Fibroblast of pulmonary artery (primary cell): Measurements from ENCODE around the gene GPX2.

ENCODE experiments used
- DNase-seq: peaks from one replicate; pipeline ENCODE4 v3.0.0-alpha.2; 2010; ENCODE audit warnings: low read depth
- H3K4me3 ChIP-seq: replicated peaks from 2 replicates; pipeline ENCODE4 v1.5.1; 2011; ENCODE audit warnings: low read depth, mild to moderate bottlenecking, control low read depth, low read length, moderate library complexity
- TF ChIP-seq, protein P1 (sequence below): IDR thresholded peaks from 2 replicates; pipeline ENCODE4 v1.5.1; 2011; ENCODE audit warnings: mild to moderate bottlenecking, control low read depth, low read length, inconsistent platforms; ENCODE audit errors: missing control alignments

GPX2 gene

DNA sequence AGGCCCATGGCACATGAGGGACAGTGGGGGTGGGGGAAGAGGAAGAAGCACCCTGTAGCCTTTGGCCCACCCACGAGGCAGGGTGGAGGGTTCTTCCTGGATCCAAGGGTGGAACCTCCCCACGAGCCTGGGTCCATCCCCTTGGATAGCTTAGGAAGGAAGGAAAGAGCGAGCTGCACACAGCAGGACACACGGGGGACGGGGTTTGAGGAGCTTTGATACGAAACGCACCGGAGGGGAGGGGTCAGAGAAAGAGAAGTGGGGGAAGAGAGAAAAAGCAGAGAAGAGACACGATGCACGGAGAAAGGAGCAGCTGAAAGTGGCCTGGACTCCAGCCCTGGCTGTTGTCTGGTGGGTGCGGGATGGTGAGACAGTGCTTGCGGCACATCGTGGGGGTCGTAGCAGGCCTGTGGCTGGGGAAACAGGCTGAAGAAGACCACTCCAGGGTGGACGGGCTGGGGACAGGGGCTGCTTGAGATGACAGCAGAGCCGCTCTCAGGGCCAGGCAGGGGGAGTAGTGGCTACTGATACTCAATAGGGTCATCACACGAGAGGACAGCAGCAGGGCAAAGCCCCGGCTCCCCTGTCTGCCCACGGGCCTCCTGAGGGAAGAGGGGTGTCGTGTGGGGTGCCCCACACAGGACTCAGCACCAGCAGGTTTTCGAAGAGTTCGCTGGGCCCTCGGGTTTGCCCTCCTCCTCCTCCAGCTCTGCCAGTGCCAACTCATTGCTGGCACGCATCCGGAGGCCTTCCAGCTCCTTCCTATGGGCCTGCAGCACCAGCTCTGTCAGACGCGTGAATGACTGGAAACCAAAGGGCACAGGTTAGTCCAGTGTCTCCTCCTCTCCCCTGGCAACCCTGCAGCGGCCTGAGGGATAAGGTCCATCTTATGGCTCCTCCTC, 5.4 kb upstream of the GPX2 start:
- TF ChIP-seq, protein P1, sequence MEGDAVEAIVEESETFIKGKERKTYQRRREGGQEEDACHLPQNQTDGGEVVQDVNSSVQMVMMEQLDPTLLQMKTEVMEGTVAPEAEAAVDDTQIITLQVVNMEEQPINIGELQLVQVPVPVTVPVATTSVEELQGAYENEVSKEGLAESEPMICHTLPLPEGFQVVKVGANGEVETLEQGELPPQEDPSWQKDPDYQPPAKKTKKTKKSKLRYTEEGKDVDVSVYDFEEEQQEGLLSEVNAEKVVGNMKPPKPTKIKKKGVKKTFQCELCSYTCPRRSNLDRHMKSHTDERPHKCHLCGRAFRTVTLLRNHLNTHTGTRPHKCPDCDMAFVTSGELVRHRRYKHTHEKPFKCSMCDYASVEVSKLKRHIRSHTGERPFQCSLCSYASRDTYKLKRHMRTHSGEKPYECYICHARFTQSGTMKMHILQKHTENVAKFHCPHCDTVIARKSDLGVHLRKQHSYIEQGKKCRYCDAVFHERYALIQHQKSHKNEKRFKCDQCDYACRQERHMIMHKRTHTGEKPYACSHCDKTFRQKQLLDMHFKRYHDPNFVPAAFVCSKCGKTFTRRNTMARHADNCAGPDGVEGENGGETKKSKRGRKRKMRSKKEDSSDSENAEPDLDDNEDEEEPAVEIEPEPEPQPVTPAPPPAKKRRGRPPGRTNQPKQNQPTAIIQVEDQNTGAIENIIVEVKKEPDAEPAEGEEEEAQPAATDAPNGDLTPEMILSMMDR = no peak
- no peak overlapping the region for H3K4me3 ChIP-seq
- no peak for DNase-seq

DNA sequence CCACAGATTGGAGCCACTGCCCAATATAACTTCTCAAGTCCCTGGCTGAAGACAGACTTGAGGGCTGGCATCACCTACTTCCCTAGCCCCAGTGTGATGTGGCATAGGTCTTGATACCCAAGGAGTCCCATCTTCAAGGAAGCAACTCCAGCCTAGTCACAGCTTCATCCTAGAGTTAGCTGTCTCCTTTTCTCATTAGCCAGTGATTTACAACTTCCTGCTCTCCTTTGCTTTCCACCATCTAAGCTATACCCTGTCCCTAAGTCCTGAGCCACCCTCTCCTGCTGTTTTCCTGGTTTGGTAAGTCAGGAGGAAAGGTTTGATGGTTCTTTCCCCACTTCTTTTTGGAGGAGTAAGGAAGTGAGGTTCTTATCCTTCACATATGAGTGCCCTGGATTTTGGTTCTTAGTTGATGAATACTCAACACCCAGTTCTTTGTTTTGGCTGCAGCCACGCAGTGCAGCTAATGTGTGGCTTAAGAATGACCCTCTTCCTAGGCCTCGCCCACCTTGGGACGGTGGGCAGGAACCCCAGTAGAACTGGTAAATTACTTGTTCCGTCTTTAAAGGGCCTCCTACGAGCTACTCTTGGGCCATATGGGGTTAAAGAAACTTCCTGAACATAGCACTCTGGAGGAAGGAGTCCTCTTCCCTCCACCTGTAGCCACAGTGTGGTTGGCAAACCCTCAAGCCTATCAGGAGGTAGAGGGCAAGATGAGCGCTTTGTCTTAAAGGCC, 3.9 kb upstream of the GPX2 start:
- TF ChIP-seq, protein P1 = no peak
- DNase-seq = no peak
- no peak overlapping the region for H3K4me3 ChIP-seq

DNA sequence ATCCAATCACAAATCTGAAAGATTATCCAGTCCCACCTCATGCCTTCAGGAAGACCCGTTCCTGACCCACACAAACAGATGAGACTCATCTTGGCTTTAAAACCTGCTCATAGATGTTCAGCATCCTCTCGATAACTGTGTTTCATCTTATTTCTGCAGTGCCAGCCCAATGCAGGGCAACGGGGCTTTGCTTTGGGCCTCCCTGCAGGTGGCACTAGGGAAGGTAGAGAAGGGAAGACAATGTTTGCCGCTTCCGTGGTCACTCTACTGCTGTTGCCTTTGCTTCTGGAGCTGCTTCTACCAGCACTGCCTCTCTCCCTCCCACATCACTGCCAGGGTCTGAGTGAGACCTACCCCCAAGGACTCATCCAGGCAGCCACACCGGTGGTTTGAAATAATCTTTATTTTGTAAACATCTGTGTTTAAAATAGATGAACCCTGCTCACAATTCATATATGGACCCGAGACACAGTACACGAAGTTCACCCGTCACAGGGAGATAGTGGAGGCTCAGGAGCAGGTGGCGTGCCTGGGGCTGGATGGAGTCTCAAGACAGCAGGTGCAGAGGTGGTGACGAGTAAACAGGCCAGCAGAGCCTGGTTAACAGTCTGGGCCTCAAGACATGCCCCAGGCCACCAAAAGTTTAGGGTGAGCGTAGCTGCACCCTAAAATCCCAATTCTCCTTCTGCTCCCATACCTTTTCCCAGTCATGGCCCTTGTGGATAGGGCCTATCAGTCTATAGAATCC, 3.1 kb upstream of the GPX2 start:
- DNase-seq = no peak
- TF ChIP-seq, protein P1 = no peak
- no peak overlapping the region for H3K4me3 ChIP-seq

DNA sequence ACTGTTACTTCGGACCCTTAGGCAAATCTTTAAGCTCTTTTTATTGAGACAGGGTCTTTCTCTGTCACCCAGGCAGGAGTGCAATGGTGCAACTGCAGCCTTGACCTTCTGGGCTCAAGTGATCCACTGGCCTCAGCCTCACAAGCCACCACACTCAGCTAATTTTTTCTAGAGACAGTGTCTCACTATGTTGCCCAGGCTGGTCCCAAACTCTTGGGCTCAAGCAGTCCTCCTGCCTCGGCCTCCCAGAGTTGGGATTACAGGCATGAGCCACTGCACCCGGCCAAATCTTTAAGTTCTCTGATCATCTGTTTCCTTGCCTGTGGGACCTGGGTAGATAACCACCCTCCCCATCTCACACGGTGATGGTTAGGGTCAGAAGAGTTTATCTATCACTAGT, 2.3 kb upstream of the GPX2 start:
- H3K4me3 ChIP-seq = no peak overlapping the region
- TF ChIP-seq, protein P1 = no peak
- no peak for DNase-seq

DNA sequence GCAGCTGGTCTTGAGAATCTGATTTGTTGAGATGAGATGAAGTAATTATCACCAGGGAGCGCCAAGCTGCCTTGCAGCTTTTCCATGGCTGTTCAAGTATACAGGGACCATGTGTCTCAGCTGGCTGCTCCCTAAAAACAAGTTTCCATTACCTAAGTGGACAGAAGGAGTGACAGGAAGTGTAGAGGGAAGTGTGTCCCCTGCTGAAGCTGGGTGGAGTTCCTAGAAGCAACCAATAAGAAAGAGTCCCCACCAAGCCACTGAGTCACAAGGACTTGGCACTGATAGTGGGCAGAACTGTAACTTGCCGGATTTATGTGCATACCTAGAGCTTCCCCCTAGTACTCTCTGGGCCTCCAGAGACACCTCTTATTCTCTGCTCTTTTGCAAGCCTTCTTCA, 1.5 kb upstream of the GPX2 start:
- TF ChIP-seq, protein P1 = no peak
- H3K4me3 ChIP-seq = no peak overlapping the region
- DNase-seq = no peak

DNA sequence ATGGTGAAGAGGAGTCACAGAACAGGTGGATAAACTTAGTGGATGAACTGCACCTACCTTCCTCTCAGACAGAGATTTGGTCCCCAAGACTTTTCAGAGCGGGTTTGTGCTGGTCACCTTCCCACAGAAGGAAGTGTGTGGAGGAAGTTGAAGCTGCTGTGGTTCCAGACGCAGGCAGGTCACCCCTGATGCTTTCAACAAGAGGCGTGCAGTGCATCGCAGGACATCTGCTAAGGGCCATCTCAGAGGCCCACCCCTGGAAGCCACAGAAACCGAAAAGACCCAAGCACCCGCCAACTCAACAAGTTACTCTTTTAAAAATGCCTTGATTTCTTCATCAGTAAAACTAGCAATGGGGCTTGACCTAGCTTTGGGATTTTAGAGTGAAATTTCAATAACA, 1.0 kb upstream of the GPX2 start:
- TF ChIP-seq, protein P1 = no peak
- no peak for DNase-seq
- no peak overlapping the region for H3K4me3 ChIP-seq
